HEK293 (cell line): ENCODE results near the gene TOM1L2.

ENCODE experiments used
- GLIS2 ChIP-seq: fragments of 450-650 bp; formaldehyde crosslinking; IDR thresholded peaks from 2 replicates; pipeline ENCODE4 v1.5.1; 2016; ENCODE audit warnings: missing biosample characterization, missing genetic modification characterization
- KLF1 ChIP-seq: fragments of 450-650 bp; formaldehyde crosslinking; IDR thresholded peaks from 2 replicates; pipeline ENCODE4 v1.5.1; 2016; ENCODE audit warnings: missing biosample characterization, missing genetic modification characterization
- PRDM10 ChIP-seq: fragments of 450-650 bp; formaldehyde crosslinking; IDR thresholded peaks from 2 replicates; pipeline ENCODE4 v1.5.1; 2016; ENCODE audit warnings: missing biosample characterization, missing genetic modification characterization
- RBAK ChIP-seq: fragments of 450-650 bp; formaldehyde crosslinking; IDR thresholded peaks from 2 replicates; pipeline ENCODE4 v1.5.1; 2016; ENCODE audit warnings: missing biosample characterization, missing genetic modification characterization
- TRIM28 ChIP-seq: IDR thresholded peaks from 2 replicates; pipeline ENCODE4 v1.6.1; 2011; ENCODE audit warnings: low read length, control low read depth, borderline replicate concordance
- ZBTB10 ChIP-seq: fragments of 450-650 bp; formaldehyde crosslinking; IDR thresholded peaks from 2 replicates; pipeline ENCODE4 v1.5.1; 2016; ENCODE audit warnings: missing biosample characterization, missing genetic modification characterization
- ZEB2 ChIP-seq: fragments of 450-650 bp; formaldehyde crosslinking; IDR thresholded peaks from 2 replicates; pipeline ENCODE4 v1.5.1; 2016; ENCODE audit warnings: missing biosample characterization, missing genetic modification characterization
- ZFP3 ChIP-seq: fragments of 450-650 bp; formaldehyde crosslinking; IDR thresholded peaks from 2 replicates; pipeline ENCODE4 v1.5.1; 2016; ENCODE audit warnings: low read depth, missing biosample characterization, missing genetic modification characterization
- ZNF114 ChIP-seq: fragments of 450-650 bp; formaldehyde crosslinking; IDR thresholded peaks from 2 replicates; pipeline ENCODE4 v1.5.0; 2017; ENCODE audit warnings: missing biosample characterization, missing genetic modification characterization
- ZNF138 ChIP-seq: fragments of 450-650 bp; formaldehyde crosslinking; IDR thresholded peaks from 2 replicates; pipeline ENCODE4 v1.5.1; 2016; ENCODE audit warnings: missing biosample characterization, missing genetic modification characterization, borderline replicate concordance
- ZNF211 ChIP-seq: fragments of 450-650 bp; formaldehyde crosslinking; IDR thresholded peaks from 2 replicates; pipeline ENCODE4 v1.5.1; 2016; ENCODE audit warnings: low read depth, missing biosample characterization, missing genetic modification characterization
- ZNF302 ChIP-seq: fragments of 450-650 bp; formaldehyde crosslinking; IDR thresholded peaks from 2 replicates; pipeline ENCODE4 v1.5.1; 2016; ENCODE audit warnings: missing biosample characterization, missing genetic modification characterization, low read depth
- ZNF391 ChIP-seq: fragments of 450-650 bp; formaldehyde crosslinking; IDR thresholded peaks from 2 replicates; pipeline ENCODE4 v1.5.1; 2016; ENCODE audit warnings: low read depth, missing biosample characterization, missing genetic modification characterization, borderline replicate concordance
- ZNF530 ChIP-seq: fragments of 450-650 bp; formaldehyde crosslinking; IDR thresholded peaks from 2 replicates; pipeline ENCODE4 v1.5.1; 2016; ENCODE audit warnings: low read depth, missing biosample characterization, missing genetic modification characterization
- ZNF549 ChIP-seq: fragments of 450-650 bp; IDR thresholded peaks from 2 replicates; pipeline ENCODE4 v1.5.1; 2018; ENCODE audit warnings: missing biosample characterization, missing genetic modification characterization, mild to moderate bottlenecking, inconsistent platforms, moderate library complexity
- ZNF660 ChIP-seq: fragments of 450-650 bp; IDR thresholded peaks from 2 replicates; pipeline ENCODE4 v1.5.1; 2018; ENCODE audit warnings: missing biosample characterization, mild to moderate bottlenecking, missing genetic modification characterization
- ZNF837 ChIP-seq: fragments of 450-650 bp; formaldehyde crosslinking; IDR thresholded peaks from 2 replicates; pipeline ENCODE4 v1.5.1; 2016; ENCODE audit warnings: missing biosample characterization, missing genetic modification characterization
- TF ChIP-seq, protein P1 (sequence below): fragments of 450-650 bp; IDR thresholded peaks from 2 replicates; pipeline ENCODE4 v1.5.1; 2018; ENCODE audit warnings: missing biosample characterization, missing genetic modification characterization
- TF ChIP-seq, protein P2 (sequence below): fragments of 450-650 bp; formaldehyde crosslinking; IDR thresholded peaks from 2 replicates; pipeline ENCODE4 v1.5.1; 2017; ENCODE audit warnings: missing biosample characterization, missing genetic modification characterization
- TF ChIP-seq, protein P3 (sequence below): fragments of 450-650 bp; formaldehyde crosslinking; IDR thresholded peaks from 2 replicates; pipeline ENCODE4 v1.5.1; 2017; ENCODE audit warnings: missing biosample characterization, mild to moderate bottlenecking, missing genetic modification characterization, moderate library complexity
- TF ChIP-seq, protein P4 (sequence below): fragments of 450-650 bp; formaldehyde crosslinking; IDR thresholded peaks from 2 replicates; pipeline ENCODE4 v1.5.1; 2016; ENCODE audit warnings: missing biosample characterization, missing genetic modification characterization
- TF ChIP-seq, protein P5 (sequence below): fragments of 450-650 bp; formaldehyde crosslinking; IDR thresholded peaks from 2 replicates; pipeline ENCODE4 v1.5.1; 2016; ENCODE audit warnings: missing biosample characterization, missing genetic modification characterization
- TF ChIP-seq, protein P6 (sequence below): fragments of 450-650 bp; formaldehyde crosslinking; IDR thresholded peaks from 2 replicates; pipeline ENCODE4 v1.5.1; 2016; ENCODE audit warnings: missing biosample characterization, missing genetic modification characterization

The TOM1L2 gene

GRCh38 chr17:17840751-17841591 lies 131.2 kb downstream of the TOM1L2 start (continued):
- TF ChIP-seq ZNF660 (tag by site-specific recombination) (no peak), ZNF391 (tag by site-specific recombination) (no peak), RBAK (no peak), ZNF138 (tag by site-specific recombination) (no peak), GLIS2 (tag by site-specific recombination) (0 out of 2 replicates have a peak, but pooled peaks have one; percentile 16), ZNF530 (tag by site-specific recombination) (no peak), ZFP3 (tag by site-specific recombination) (no peak), ZEB2 (no peak), ZNF837 (no peak), ZBTB10 (tag by site-specific recombination) (no peak), TRIM28 (no peak), PRDM10 (tag by site-specific recombination) (peak; percentile 34; the same call in 1 of the 2 replicates), KLF1 (tag by site-specific recombination) (peak; percentile 26; the same call in 1 of the 2 replicates), ZNF211 (tag by site-specific recombination) (no peak), ZNF114 (tag by site-specific recombination) (no peak), ZNF302 (tag by site-specific recombination) (no peak), ZNF549 (tag by site-specific recombination) (no peak)
- TF ChIP-seq, protein P1, sequence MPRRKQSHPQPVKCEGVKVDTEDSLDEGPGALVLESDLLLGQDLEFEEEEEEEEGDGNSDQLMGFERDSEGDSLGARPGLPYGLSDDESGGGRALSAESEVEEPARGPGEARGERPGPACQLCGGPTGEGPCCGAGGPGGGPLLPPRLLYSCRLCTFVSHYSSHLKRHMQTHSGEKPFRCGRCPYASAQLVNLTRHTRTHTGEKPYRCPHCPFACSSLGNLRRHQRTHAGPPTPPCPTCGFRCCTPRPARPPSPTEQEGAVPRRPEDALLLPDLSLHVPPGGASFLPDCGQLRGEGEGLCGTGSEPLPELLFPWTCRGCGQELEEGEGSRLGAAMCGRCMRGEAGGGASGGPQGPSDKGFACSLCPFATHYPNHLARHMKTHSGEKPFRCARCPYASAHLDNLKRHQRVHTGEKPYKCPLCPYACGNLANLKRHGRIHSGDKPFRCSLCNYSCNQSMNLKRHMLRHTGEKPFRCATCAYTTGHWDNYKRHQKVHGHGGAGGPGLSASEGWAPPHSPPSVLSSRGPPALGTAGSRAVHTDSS (tag by site-specific recombination), result no peak
- TF ChIP-seq, protein P2, sequence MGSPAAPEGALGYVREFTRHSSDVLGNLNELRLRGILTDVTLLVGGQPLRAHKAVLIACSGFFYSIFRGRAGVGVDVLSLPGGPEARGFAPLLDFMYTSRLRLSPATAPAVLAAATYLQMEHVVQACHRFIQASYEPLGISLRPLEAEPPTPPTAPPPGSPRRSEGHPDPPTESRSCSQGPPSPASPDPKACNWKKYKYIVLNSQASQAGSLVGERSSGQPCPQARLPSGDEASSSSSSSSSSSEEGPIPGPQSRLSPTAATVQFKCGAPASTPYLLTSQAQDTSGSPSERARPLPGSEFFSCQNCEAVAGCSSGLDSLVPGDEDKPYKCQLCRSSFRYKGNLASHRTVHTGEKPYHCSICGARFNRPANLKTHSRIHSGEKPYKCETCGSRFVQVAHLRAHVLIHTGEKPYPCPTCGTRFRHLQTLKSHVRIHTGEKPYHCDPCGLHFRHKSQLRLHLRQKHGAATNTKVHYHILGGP (tag by site-specific recombination), result no peak
- TF ChIP-seq, protein P3, sequence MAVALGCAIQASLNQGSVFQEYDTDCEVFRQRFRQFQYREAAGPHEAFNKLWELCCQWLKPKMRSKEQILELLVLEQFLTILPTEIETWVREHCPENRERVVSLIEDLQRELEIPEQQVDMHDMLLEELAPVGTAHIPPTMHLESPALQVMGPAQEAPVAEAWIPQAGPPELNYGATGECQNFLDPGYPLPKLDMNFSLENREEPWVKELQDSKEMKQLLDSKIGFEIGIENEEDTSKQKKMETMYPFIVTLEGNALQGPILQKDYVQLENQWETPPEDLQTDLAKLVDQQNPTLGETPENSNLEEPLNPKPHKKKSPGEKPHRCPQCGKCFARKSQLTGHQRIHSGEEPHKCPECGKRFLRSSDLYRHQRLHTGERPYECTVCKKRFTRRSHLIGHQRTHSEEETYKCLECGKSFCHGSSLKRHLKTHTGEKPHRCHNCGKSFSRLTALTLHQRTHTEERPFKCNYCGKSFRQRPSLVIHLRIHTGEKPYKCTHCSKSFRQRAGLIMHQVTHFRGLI (tag by site-specific recombination), result no peak
- TF ChIP-seq, protein P4, sequence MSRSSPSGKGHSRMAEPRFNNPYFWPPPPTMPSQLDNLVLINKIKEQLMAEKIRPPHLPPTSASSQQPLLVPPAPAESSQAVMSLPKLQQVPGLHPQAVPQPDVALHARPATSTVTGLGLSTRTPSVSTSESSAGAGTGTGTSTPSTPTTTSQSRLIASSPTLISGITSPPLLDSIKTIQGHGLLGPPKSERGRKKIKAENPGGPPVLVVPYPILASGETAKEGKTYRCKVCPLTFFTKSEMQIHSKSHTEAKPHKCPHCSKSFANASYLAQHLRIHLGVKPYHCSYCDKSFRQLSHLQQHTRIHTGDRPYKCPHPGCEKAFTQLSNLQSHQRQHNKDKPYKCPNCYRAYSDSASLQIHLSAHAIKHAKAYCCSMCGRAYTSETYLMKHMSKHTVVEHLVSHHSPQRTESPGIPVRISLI (tag by site-specific recombination), result no peak
- TF ChIP-seq, protein P5, sequence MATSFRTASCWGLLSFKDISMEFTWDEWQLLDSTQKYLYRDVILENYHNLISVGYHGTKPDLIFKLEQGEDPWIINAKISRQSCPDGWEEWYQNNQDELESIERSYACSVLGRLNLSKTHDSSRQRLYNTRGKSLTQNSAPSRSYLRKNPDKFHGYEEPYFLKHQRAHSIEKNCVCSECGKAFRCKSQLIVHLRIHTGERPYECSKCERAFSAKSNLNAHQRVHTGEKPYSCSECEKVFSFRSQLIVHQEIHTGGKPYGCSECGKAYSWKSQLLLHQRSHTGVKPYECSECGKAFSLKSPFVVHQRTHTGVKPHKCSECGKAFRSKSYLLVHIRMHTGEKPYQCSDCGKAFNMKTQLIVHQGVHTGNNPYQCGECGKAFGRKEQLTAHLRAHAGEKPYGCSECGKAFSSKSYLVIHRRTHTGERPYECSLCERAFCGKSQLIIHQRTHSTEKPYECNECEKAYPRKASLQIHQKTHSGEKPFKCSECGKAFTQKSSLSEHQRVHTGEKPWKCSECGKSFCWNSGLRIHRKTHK, result no peak
- TF ChIP-seq, protein P6, sequence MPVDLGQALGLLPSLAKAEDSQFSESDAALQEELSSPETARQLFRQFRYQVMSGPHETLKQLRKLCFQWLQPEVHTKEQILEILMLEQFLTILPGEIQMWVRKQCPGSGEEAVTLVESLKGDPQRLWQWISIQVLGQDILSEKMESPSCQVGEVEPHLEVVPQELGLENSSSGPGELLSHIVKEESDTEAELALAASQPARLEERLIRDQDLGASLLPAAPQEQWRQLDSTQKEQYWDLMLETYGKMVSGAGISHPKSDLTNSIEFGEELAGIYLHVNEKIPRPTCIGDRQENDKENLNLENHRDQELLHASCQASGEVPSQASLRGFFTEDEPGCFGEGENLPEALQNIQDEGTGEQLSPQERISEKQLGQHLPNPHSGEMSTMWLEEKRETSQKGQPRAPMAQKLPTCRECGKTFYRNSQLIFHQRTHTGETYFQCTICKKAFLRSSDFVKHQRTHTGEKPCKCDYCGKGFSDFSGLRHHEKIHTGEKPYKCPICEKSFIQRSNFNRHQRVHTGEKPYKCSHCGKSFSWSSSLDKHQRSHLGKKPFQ (tag by site-specific recombination), result no peak
